Esophagus muscularis mucosa (tissue), 3 donors: Measurements from ENCODE around the gene REPS1.

Experiments used
- CTCF ChIP-seq, 3 experiments: fragments of 200-600 bp in 2 of 3; fragments of 450-650 bp in 1 of 3; sonication (generic) in 2 of 3; IDR thresholded peaks; one replicate each; pipeline ENCODE4 v1.5.1; 2017 to 2019; ENCODE audit warnings: antibody characterized with exemption in 3 of 3, mild to moderate bottlenecking in 2 of 3, moderate library complexity in 1 of 3
- POLR2A ChIP-seq: fragments of 450-650 bp; IDR thresholded peaks from one replicate; pipeline ENCODE4 v1.6.1; 2017; ENCODE audit warnings: antibody characterized with exemption, moderate library complexity, mild to moderate bottlenecking, low read depth
- POLR2AphosphoS5 ChIP-seq, 2 donors: sonication (generic); formaldehyde crosslinking; IDR thresholded peaks; one replicate each; pipeline ENCODE4 v1.6.1; 2017; ENCODE audit warnings: antibody characterized with exemption in 2 of 2

GRCh38 chr6:138977646-138978167 is 10.3 kb downstream of the REPS1 start:
- TF ChIP-seq CTCF (IDR thresholded peaks at IDR 0.05) = no peak
- no peak for TF ChIP-seq POLR2AphosphoS5 (IDR thresholded peaks at IDR 0.05)
- no peak for TF ChIP-seq POLR2A
